ENCODE data around the gene KDM7A.
"Not testable (repeated sequence)": the region's sequence is repeated elsewhere in the genome, so short reads cannot be mapped to it uniquely, and the experiment has no call there.

KDM7A gene

GRCh38 chr7:140201393-140201792, 24.6 kb upstream of the KDM7A start:
- DNase-seq, result no peak

- no peak for DNase-seq
These were observed 23.5 kb upstream of the KDM7A start for GRCh38 chr7:140200061-140200989.

GRCh38 chr7:140197938-140198337, 21.2 kb upstream of the KDM7A start:
- no peak for DNase-seq

GRCh38 chr7:140197218-140197890, 20.6 kb upstream of the KDM7A start:
- DNase-seq, result no peak

- no peak for DNase-seq
These were observed 19.8 kb upstream of the KDM7A start for GRCh38 chr7:140196361-140197217.

GRCh38 chr7:140195859-140196258, 19.1 kb upstream of the KDM7A start:
- DNase-seq, result no peak

- no peak for DNase-seq
These were observed 15.8 kb upstream of the KDM7A start for GRCh38 chr7:140192620-140193019.

- no peak for DNase-seq
These were observed 15.4 kb upstream of the KDM7A start for GRCh38 chr7:140192176-140192575.

- no peak for DNase-seq
These were observed 13.8 kb upstream of the KDM7A start for GRCh38 chr7:140190588-140190987.

- DNase-seq, result no peak
These were observed 13.1 kb upstream of the KDM7A start for GRCh38 chr7:140189917-140190316.

- DNase-seq, result no peak
These were observed 6.1 kb upstream of the KDM7A start for GRCh38 chr7:140182917-140183316.

GRCh38 chr7:140179339-140179738, 2.6 kb upstream of the KDM7A start:
- DNase-seq, result no peak

- DNase-seq, result no peak
These were observed 571 bp downstream of the KDM7A start for GRCh38 chr7:140176122-140176701.

GRCh38 chr7:140175221-140176121, 1.3 kb downstream of the KDM7A start:
- peak; percentile 97 for DNase-seq

- no peak for DNase-seq
These were observed 2.6 kb downstream of the KDM7A start for GRCh38 chr7:140174217-140174616.

- no peak for DNase-seq
These were observed 6.4 kb downstream of the KDM7A start for GRCh38 chr7:140170375-140170774.

GRCh38 chr7:140168816-140169215, 8.0 kb downstream of the KDM7A start:
- no peak for DNase-seq

GRCh38 chr7:140165422-140165821, 11.4 kb downstream of the KDM7A start:
- no peak for DNase-seq

- DNase-seq, result not testable (repeated sequence)
These were observed 14.7 kb downstream of the KDM7A start for GRCh38 chr7:140162081-140162480.

GRCh38 chr7:140161047-140161446, 15.7 kb downstream of the KDM7A start:
- no peak for DNase-seq

GRCh38 chr7:140160308-140160707, 16.5 kb downstream of the KDM7A start:
- no peak for DNase-seq

- no peak for DNase-seq
These were observed 17.3 kb downstream of the KDM7A start for GRCh38 chr7:140159497-140159896.
